ENCODE results near the gene LCP1.

LCP1 gene

GRCh38 chr13:46094478-46094877 is 87.5 kb downstream of the LCP1 start:
- no peak for DNase-seq

DNA sequence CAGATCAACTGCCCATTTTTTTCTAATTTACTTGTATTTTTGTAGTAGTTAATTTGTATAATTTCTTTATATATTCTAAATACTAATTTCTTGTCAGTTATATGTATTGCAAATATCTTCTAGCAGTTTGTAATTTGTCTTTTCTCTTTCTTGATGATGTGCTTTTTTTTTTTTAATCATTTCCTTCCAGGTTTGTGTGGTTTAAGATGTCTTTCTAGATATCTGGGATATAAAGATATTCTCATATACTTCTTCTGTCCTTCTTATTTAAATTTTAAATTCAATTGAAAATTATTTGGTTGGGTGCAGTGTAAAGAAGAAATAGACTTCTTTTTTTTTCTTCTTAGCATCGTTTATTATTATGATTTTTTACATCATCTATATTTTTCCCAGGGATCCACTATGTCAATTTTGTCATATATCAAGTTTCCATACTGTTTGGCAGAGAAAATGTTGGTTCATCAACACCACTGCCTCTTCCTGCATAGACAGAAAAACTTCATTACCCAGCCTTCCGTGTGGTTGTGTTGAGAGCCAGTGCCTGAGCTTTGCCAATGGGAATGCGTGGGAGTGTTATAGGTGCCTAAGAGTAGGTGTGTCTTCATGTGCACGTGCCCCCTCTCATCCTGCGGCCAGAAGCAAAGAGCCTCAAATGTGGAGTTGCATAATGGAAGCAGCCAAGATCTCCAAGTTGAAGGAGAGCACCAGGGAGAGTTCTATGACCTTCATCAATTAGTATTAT is 93.0 kb downstream of the LCP1 start:
- no peak for DNase-seq

DNA sequence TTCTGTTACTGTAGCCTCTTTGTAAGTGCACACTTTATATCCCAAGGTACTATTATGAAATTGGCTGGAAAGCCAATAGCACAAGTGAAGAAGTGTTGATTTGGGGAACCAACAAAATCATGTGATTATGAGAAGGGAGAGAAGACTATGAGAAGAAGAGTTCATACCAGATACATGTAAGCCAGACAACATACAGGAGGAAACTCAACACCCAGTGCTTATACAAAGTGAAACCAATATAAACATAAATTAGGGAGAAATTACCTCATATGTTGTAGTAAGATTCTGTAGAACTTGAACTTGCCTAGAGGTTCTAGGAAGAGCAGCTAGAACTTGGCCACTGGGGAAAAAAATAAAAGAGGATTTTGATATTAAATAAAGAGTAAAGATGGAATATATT is 94.5 kb downstream of the LCP1 start:
- DNase-seq = no peak

GRCh38 chr13:46086985-46087384 is 95.0 kb downstream of the LCP1 start:
- DNase-seq = no peak

DNA sequence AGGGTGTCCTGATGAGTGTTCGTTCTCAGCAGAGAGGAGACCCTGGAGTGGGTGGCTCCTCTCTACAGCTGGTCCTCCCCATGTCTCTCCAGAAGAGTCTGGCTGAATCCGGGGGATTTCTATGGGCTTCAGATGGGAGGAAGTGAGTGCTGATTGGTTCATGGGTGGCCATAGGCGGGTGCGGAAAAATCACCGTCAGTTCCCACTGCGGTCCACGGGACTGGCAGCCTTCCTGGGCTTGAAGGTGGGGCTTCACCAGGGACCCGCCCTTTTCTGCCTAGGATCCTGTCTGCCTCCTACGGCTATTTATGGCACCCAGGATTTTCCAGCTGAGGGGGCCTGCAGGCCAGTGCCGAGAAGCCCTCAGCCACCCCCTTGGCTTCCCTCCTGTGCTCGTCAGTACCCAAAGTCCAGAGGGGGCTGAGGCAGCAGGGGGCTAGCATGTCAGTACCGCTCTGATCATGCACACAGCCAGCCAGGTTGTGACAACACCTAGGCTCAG is 95.5 kb downstream of the LCP1 start:
- no peak for DNase-seq

GRCh38 chr13:46085737-46086136 is 96.2 kb downstream of the LCP1 start:
- no peak for DNase-seq

DNA sequence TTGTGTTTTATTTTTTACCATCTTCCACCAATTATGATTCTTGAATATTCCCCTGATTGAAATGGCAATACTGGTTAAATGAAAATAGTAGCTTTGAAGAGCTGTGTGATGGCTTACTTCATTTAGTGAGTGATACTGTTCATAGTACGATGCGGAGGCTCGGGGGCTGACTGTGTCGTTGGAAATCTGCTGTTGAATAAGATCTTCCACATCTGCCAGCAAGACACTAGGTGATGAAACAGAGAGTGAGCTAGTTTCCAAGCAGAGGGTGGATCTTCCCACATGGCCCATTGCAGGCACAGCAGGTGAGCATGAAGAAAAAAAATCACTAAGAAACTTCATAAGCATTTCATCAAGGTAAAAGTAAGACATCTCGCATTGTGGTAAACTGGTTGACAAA is 99.7 kb downstream of the LCP1 start:
- DNase-seq = no peak

DNA sequence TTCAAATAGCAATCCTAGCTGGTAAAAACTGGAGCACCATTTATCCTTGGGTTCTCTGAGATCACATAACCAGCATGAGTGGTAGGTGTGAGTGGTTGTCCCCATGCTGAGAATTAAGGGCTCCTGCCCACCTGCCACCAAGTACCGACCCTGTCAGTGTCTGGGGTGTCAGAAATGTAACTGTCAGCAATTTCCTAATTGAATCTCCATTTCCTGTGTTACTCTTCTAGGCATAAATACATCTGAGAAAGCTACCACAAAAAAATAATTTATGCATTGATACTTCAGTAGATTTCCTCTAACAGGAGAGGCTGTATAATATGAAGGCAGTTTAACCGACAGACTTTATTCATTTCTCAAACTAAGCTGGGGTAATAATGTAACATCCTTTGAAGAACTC is 102.2 kb downstream of the LCP1 start:
- DNase-seq = no peak

DNA sequence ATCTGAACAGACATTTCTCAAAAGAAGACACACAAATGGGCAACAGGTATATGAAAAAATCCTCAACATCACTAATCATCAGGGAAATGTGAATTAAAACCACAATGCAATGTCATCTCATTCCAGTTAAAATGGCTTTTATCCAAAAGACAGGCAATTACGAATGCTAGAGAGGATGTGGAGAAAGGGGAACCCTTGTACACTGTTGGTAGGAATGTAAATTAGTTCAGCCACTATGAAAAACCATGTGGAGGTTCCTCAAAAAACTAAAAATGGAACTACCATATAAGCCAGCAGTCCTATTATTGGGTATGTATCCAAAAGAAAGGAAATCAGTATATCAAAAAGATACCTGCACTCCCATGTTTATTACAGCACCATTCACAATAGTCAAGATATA is 104.7 kb downstream of the LCP1 start:
- no peak for DNase-seq

- DNase-seq = no peak
These were observed 105.2 kb downstream of the LCP1 start for GRCh38 chr13:46076827-46077226.
